ENCODE measurements around the gene KRTAP5-8. TPM values are rescaled to one million over a fixed set of nuclear protein-coding genes. Genes with fewer than 3 reads are reported as not detected.
"Not testable (repeated sequence)": the region's sequence is repeated elsewhere in the genome, so short reads cannot be mapped to it uniquely, and the experiment has no call there.

The KRTAP5-8 gene
- total RNA-seq, 2 experiments from 2014 or later: not detected

DNA sequence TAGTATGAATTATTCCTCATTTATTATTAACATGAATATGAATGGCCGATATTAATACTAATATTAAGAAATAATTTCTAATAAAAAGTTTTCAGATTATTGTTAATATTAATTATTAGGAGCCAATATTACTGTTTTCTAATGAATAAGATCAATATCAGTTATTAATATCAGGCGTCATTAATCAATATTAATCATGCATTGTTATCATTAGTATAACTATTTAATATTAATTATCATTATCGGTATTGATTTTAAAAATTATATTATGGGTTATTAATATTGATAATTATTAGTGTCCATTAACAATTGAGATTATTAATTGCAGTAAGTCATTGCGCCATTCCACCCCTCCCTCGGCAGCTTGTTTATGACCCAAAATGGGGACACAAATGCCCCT is 47.8 kb downstream of the KRTAP5-8 start:
- H3K4me3 Mint-ChIP-seq; DNase-seq; H3K9me3 Mint-ChIP-seq; H3K4me1 Mint-ChIP-seq (ENCODE audit: low read depth); H3K27ac Mint-ChIP-seq; POLR2A ChIA-PET; intact Hi-C loops (cut with micrococcal nuclease); CTCF ChIA-PET; H3K36me3 Mint-ChIP-seq: not testable (repeated sequence)
- peaks cover 23% of the 10 kb centered on the region for H3K27me3 Mint-ChIP-seq

GRCh38 chr11:71588314-71588713 is 50.5 kb downstream of the KRTAP5-8 start:
- POLR2A ChIA-PET: not testable (repeated sequence)

More at GRCh38 chr11:71588314-71588713, 50.5 kb downstream of the KRTAP5-8 start:
- DNase-seq; H3K9me3 Mint-ChIP-seq; H3K4me3 Mint-ChIP-seq; H3K36me3 Mint-ChIP-seq; H3K4me1 Mint-ChIP-seq (ENCODE audit: low read depth); H3K27me3 Mint-ChIP-seq; H3K27ac Mint-ChIP-seq; intact Hi-C loops (cut with micrococcal nuclease): not testable (repeated sequence)
- CTCF ChIA-PET: interaction anchor here (1.2 to 1.6 kb wide), 2 partner anchors 8 to 14 kb away, joined by 5 to 6 read pairs; no protein-coding TSS in a partner anchor

Other genes with a start within 250 kb of the KRTAP5-8 start
- gene DHCR7, start 89.6 kb upstream of the KRTAP5-8 start, total RNA-seq: 10 to 100 TPM; 61.4 to 63.5 TPM
- gene NADSYN1, start 84.8 kb upstream of the KRTAP5-8 start, total RNA-seq: 10 to 100 TPM; 85.0 to 91.9 TPM
- gene KRTAP5-7, start 10.8 kb upstream of the KRTAP5-8 start, total RNA-seq: not detected
- under 1 TPM in 1 of 2 experiments, not detected in 1; 0.27 TPM for gene KRTAP5-9, start 10.4 kb downstream of the KRTAP5-8 start, total RNA-seq
- not detected for gene KRTAP5-10, start 27.5 kb downstream of the KRTAP5-8 start, total RNA-seq
- gene KRTAP5-11, start 44.9 kb downstream of the KRTAP5-8 start, total RNA-seq: not detected

Data from activated CD4-positive, alpha-beta memory T cell treated with anti-CD3 and anti-CD28 coated beads for 36 hours (primary cell).